ENCODE results near the gene SGO2.
A peak's percentile ranks its signal among the peaks of the same experiment; 100 is the strongest.

Gene SGO2

GRCh38 chr2:200525882-200526651 lies at the start of gene SGO2:
Gene SGO2, plus strand, starts transcription at chr2:200526207. Its CDS starts 6,769 bp downstream, at chr2:200532976.
- DNase-seq (ENCODE audit: low read depth) = peak; percentile 88

- DNase-seq (ENCODE audit: low read depth) = no peak
Measured at GRCh38 chr2:200476836-200477235, 49.2 kb upstream of the SGO2 start.

- DNase-seq (ENCODE audit: low read depth) = no peak
Measured at GRCh38 chr2:200477667-200478131, 48.3 kb upstream of the SGO2 start.

- DNase-seq (ENCODE audit: low read depth) = peak; percentile 90
Measured at GRCh38 chr2:200479692-200480265, 46.2 kb upstream of the SGO2 start.

- no peak for DNase-seq (ENCODE audit: low read depth)
Measured at GRCh38 chr2:200482194-200482593, 43.8 kb upstream of the SGO2 start.

GRCh38 chr2:200483729-200484198 lies 42.2 kb upstream of the SGO2 start:
- no peak for DNase-seq (ENCODE audit: low read depth)

- DNase-seq (ENCODE audit: low read depth) = no peak
Measured at GRCh38 chr2:200484934-200485333, 41.1 kb upstream of the SGO2 start.

GRCh38 chr2:200486529-200486928 lies 39.5 kb upstream of the SGO2 start:
- no peak for DNase-seq (ENCODE audit: low read depth)

GRCh38 chr2:200488169-200488568 lies 37.8 kb upstream of the SGO2 start:
- DNase-seq (ENCODE audit: low read depth) = no peak

GRCh38 chr2:200490001-200490400 lies 36.0 kb upstream of the SGO2 start:
- no peak for DNase-seq (ENCODE audit: low read depth)

- no peak for DNase-seq (ENCODE audit: low read depth)
Measured at GRCh38 chr2:200492656-200493055, 33.4 kb upstream of the SGO2 start.

GRCh38 chr2:200494048-200494447 lies 32.0 kb upstream of the SGO2 start:
- no peak for DNase-seq (ENCODE audit: low read depth)

- no peak for DNase-seq (ENCODE audit: low read depth)
Measured at GRCh38 chr2:200496696-200497095, 29.3 kb upstream of the SGO2 start.

GRCh38 chr2:200498402-200499162 lies 27.4 kb upstream of the SGO2 start:
- DNase-seq (ENCODE audit: low read depth) = no peak

- DNase-seq (ENCODE audit: low read depth) = no peak
Measured at GRCh38 chr2:200502196-200502595, 23.8 kb upstream of the SGO2 start.

GRCh38 chr2:200506679-200507078 lies 19.3 kb upstream of the SGO2 start:
- no peak for DNase-seq (ENCODE audit: low read depth)

- no peak for DNase-seq (ENCODE audit: low read depth)
Measured at GRCh38 chr2:200507179-200507578, 18.8 kb upstream of the SGO2 start.

- no peak for DNase-seq (ENCODE audit: low read depth)
Measured at GRCh38 chr2:200509235-200509611, 16.8 kb upstream of the SGO2 start.

- DNase-seq (ENCODE audit: low read depth) = no peak
Measured at GRCh38 chr2:200509612-200510433, 16.2 kb upstream of the SGO2 start, which contains the start of gene KCTD18. Gene KCTD18, minus strand, starts transcription at chr2:200510068. Its CDS starts 3,052 bp downstream, at chr2:200507016.

GRCh38 chr2:200515155-200515554 lies 10.9 kb upstream of the SGO2 start:
- no peak for DNase-seq (ENCODE audit: low read depth)

- DNase-seq (ENCODE audit: low read depth) = no peak
Measured at GRCh38 chr2:200523158-200523557, 2.8 kb upstream of the SGO2 start.

- no peak for DNase-seq (ENCODE audit: low read depth)
Measured at GRCh38 chr2:200523604-200524003, 2.4 kb upstream of the SGO2 start.
